NCI-H748 treated with DMSO at 0.1 percent for 48 hours (cell line): ENCODE measurements around the gene CTRL.

Source experiments
- DNase-seq: peaks from one replicate; lab custom pipeline; 2025; lab: John Stamatoyannopoulos, UW

CTRL gene

GRCh38 chr16:67962135-67962534, 30.5 kb upstream of the CTRL start:
- no peak for DNase-seq

- DNase-seq = peak; percentile 88
Observed at GRCh38 chr16:67961551-67961957, 29.9 kb upstream of the CTRL start.

- DNase-seq = no peak
Observed at GRCh38 chr16:67959536-67960329, 28.1 kb upstream of the CTRL start.

- DNase-seq = no peak
Observed at GRCh38 chr16:67957622-67958021, 26.0 kb upstream of the CTRL start.

- DNase-seq = no peak
Observed at GRCh38 chr16:67954421-67955196, 22.9 kb upstream of the CTRL start.

GRCh38 chr16:67953641-67954375, 22.1 kb upstream of the CTRL start:
- DNase-seq = no peak

GRCh38 chr16:67951485-67951884, 19.8 kb upstream of the CTRL start:
- DNase-seq = no peak

GRCh38 chr16:67950335-67950843, 18.7 kb upstream of the CTRL start:
- DNase-seq = no peak

- no peak for DNase-seq
Observed at GRCh38 chr16:67949645-67950044, 18.0 kb upstream of the CTRL start.

- DNase-seq = no peak
Observed at GRCh38 chr16:67948015-67948414, 16.4 kb upstream of the CTRL start.

GRCh38 chr16:67946966-67947558, 15.4 kb upstream of the CTRL start:
- no peak for DNase-seq

GRCh38 chr16:67946128-67946569, 14.5 kb upstream of the CTRL start:
- no peak for DNase-seq

GRCh38 chr16:67945392-67945933, 13.8 kb upstream of the CTRL start:
- no peak for DNase-seq

- no peak for DNase-seq
Observed at GRCh38 chr16:67944690-67945391, 13.2 kb upstream of the CTRL start.

GRCh38 chr16:67943619-67944504, 12.2 kb upstream of the CTRL start, which contains the start of gene LCAT:
Gene LCAT, minus strand, starts transcription at chr16:67944120. Its CDS starts 19 bp downstream, at chr16:67944101.
- DNase-seq = no peak

GRCh38 chr16:67943256-67943618, 11.6 kb upstream of the CTRL start:
- no peak for DNase-seq

GRCh38 chr16:67942510-67943255, 11.0 kb upstream of the CTRL start:
- DNase-seq = no peak

- no peak for DNase-seq
Observed at GRCh38 chr16:67942200-67942509, 10.5 kb upstream of the CTRL start.

GRCh38 chr16:67941469-67942199, 10.0 kb upstream of the CTRL start:
- DNase-seq = no peak
